ENCODE results near the gene DPH7. TPM values are rescaled to one million over a fixed set of nuclear protein-coding genes. Genes with fewer than 3 reads are reported as not detected.
A peak's percentile ranks its signal among the peaks of the same experiment; 100 is the strongest.
"Not testable (repeated sequence)": the region's sequence is repeated elsewhere in the genome, so short reads cannot be mapped to it uniquely, and the experiment has no call there.

The DPH7 gene
- total and polyA plus RNA-seq, 12 donors = 11.7 to 51.4 (median 17.8) TPM

DNA sequence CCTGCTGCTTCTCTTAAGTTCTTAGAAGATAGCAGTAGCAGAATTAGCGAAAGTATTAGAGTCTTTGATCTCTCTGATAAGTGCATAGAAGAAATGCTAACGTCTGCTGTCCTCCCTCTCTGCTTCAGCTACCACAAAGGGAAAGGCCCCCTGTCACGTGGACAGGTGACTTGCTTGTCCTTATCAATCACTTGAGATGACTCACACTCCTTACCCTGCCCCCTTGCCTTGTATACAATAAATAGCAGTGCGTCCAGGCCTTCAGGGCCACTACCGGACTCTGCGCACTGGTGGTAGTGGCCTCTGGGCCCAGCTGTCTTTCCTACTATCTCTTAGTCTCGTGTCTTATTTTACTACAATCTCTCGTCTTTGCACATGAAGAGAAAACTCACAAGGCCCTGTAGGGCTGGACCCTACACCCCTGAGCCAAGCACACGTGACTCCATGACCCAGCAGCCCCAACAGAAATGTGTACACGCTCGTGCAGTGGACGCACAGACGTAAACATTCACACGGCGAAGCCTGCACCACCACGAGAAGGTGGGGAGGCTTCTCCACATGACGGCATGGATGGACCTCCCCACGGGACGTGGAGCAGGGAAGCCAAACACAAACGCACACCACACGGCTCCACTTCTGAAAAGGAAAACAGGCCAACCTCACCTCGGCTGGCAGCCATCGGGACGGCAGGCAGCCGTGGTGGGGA is 66.8 kb downstream of the DPH7 start:
- H3K4me3 ChIP-seq = no peak overlapping the region
- ATAC-seq (no peak), DNase-seq (no peak)
- H3K27ac ChIP-seq = no peak overlapping the region
- H3K9me3 ChIP-seq = peaks cover 0 to 3% (median 0%) of the 10 kb centered on the region in 11 donors
- H3K36me3 ChIP-seq = peaks cover 0 to 9% (median 0%) of the 10 kb centered on the region in 9 donors
- H3K4me1 ChIP-seq = no peaks in the 10 kb centered on the region
- TF ChIP-seq, protein P1, sequence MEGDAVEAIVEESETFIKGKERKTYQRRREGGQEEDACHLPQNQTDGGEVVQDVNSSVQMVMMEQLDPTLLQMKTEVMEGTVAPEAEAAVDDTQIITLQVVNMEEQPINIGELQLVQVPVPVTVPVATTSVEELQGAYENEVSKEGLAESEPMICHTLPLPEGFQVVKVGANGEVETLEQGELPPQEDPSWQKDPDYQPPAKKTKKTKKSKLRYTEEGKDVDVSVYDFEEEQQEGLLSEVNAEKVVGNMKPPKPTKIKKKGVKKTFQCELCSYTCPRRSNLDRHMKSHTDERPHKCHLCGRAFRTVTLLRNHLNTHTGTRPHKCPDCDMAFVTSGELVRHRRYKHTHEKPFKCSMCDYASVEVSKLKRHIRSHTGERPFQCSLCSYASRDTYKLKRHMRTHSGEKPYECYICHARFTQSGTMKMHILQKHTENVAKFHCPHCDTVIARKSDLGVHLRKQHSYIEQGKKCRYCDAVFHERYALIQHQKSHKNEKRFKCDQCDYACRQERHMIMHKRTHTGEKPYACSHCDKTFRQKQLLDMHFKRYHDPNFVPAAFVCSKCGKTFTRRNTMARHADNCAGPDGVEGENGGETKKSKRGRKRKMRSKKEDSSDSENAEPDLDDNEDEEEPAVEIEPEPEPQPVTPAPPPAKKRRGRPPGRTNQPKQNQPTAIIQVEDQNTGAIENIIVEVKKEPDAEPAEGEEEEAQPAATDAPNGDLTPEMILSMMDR (IDR thresholded peaks at IDR 0.05) = no peak
- H3K27me3 ChIP-seq = no peaks in the 10 kb centered on the region
- 88 to 90% methylated on average over 25 of the region's 25 CpGs for WGBS, 2 donors
- intact Hi-C loops (cut with DNase I) = no loop called here

GRCh38 chr9:137511126-137511525 is 67.6 kb downstream of the DPH7 start:
- H3K4me3 ChIP-seq; intact Hi-C loops (cut with DNase I); H3K36me3 ChIP-seq; H3K27me3 ChIP-seq; H3K27ac ChIP-seq; DNase-seq; H3K9me3 ChIP-seq; ATAC-seq; H3K4me1 ChIP-seq: not testable (repeated sequence)
- 94% methylated on average over 22 of the region's 22 CpGs for WGBS, 2 donors

DNA sequence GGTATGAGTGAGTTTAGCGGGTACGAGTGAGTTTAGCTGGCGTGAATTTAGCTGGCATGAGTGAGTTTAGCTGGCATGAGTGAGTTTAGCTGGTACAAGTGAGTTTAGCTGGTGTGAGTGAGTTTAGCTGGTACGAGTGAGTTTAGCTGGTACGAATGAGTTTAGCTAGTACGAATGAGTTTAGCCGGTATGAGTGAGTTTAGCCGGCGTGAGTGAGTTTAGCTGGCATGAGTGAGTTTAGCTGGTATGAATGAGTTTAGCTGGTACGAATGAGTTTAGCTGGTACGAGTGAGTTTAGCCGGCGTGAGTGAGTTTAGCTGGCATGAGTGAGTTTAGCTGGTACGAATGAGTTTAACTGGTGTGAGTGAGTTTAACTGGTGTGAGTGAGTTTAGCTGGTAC is 69.5 kb downstream of the DPH7 start:
- H3K4me3 ChIP-seq = no peak overlapping the region
- TF ChIP-seq, protein P1 (IDR thresholded peaks at IDR 0.05) = no peak
- H3K4me1 ChIP-seq = no peaks in the 10 kb centered on the region
- no peaks in the 10 kb centered on the region for H3K27me3 ChIP-seq
- DNase-seq (no peak), ATAC-seq (no peak)
- peaks cover 0 to 3% (median 0%) of the 10 kb centered on the region in 9 donors for H3K36me3 ChIP-seq
- no peak overlapping the region for H3K27ac ChIP-seq
- intact Hi-C loops (cut with DNase I) = no loop called here
- H3K9me3 ChIP-seq = peaks cover 0 to 3% (median 0%) of the 10 kb centered on the region in 11 donors
- WGBS, 2 donors = 81 to 87% methylated on average over 14 of the region's 14 CpGs

GRCh38 chr9:137506702-137507171 is 72.0 kb downstream of the DPH7 start:
- no peaks in the 10 kb centered on the region for H3K4me1 ChIP-seq
- no peaks in the 10 kb centered on the region for H3K27me3 ChIP-seq
- ATAC-seq (peak in 5 of 8 donors; percentile 20 to 38 (median 31)), DNase-seq (no peak)
- peaks cover 0 to 3% (median 0%) of the 10 kb centered on the region in 11 donors for H3K9me3 ChIP-seq
- no peak overlapping the region for H3K27ac ChIP-seq
- H3K36me3 ChIP-seq = peaks cover 0 to 4% (median 0%) of the 10 kb centered on the region in 9 donors
- 85% methylated on average over 26 of the region's 26 CpGs for WGBS, 2 donors
- TF ChIP-seq, protein P1 (IDR thresholded peaks at IDR 0.05) = no peak
- intact Hi-C loops (cut with DNase I) = no loop called here
- no peak overlapping the region for H3K4me3 ChIP-seq

DNA sequence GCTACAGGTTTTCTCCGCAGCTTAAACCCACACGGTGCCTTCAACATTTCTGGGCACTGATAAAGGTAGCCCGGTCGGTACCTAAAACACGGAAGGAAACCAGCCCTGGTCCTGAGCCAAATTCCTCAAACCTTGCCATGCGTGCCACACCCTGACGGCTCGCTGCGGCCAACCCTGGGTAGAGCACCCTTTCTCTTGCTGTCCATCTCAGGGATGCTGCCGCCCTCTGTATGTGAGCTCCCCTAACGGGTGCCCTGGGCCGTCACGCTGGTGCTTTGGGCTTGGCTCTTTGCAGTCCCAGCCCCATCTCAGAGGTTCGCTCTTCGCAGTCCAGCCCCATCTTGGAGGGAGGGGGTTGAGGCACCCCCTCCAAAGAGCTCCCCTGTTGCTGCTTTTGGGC is 72.5 kb downstream of the DPH7 start:
- H3K36me3 ChIP-seq = peaks cover 0 to 8% (median 0%) of the 10 kb centered on the region in 9 donors
- DNase-seq (no peak), ATAC-seq (peak in 3 of 8 donors; percentile 18 to 38 (median 22))
- intact Hi-C loops (cut with DNase I) = no loop called here
- H3K27me3 ChIP-seq = no peaks in the 10 kb centered on the region
- H3K27ac ChIP-seq = no peak overlapping the region
- no peak overlapping the region for H3K4me3 ChIP-seq
- H3K4me1 ChIP-seq = no peaks in the 10 kb centered on the region
- WGBS, 2 donors = 87 to 90% methylated on average over 15 of the region's 15 CpGs
- H3K9me3 ChIP-seq = peaks cover 0 to 3% (median 0%) of the 10 kb centered on the region in 11 donors
- TF ChIP-seq, protein P1 (IDR thresholded peaks at IDR 0.05) = no peak

All from heart right ventricle (tissue), 16 donors.